Fibroblast of skin of abdomen (primary cell): ENCODE data around the gene MYRF.

Experiments used
- DNase-seq: peaks from one replicate; pipeline ENCODE4 v3.0.0-alpha.2; 2013

Gene MYRF

GRCh38 chr11:61761440-61762222, 9.2 kb downstream of the MYRF start:
- DNase-seq, result no peak

GRCh38 chr11:61762223-61762615, 9.8 kb downstream of the MYRF start:
- no peak for DNase-seq

- DNase-seq, result peak; percentile 35
Observed at GRCh38 chr11:61762798-61763197, 10.4 kb downstream of the MYRF start.

- no peak for DNase-seq
Observed at GRCh38 chr11:61763930-61764605, 11.6 kb downstream of the MYRF start.

- no peak for DNase-seq
Observed at GRCh38 chr11:61764606-61765260, 12.3 kb downstream of the MYRF start.

GRCh38 chr11:61765550-61766253, 13.3 kb downstream of the MYRF start:
- no peak for DNase-seq

GRCh38 chr11:61766353-61766841, 14.0 kb downstream of the MYRF start:
- DNase-seq, result peak; percentile 28

GRCh38 chr11:61768376-61769076, 16.1 kb downstream of the MYRF start:
- DNase-seq, result no peak

GRCh38 chr11:61769169-61769920, 16.9 kb downstream of the MYRF start:
- DNase-seq, result peak; percentile 25

GRCh38 chr11:61769946-61770683, 17.7 kb downstream of the MYRF start:
- DNase-seq, result no peak

- DNase-seq, result no peak
Observed at GRCh38 chr11:61771195-61771894, 18.9 kb downstream of the MYRF start.

- DNase-seq, result no peak
Observed at GRCh38 chr11:61771985-61772455, 19.6 kb downstream of the MYRF start.

- no peak for DNase-seq
Observed at GRCh38 chr11:61773356-61773755, 20.9 kb downstream of the MYRF start.

- no peak for DNase-seq
Observed at GRCh38 chr11:61773809-61774208, 21.4 kb downstream of the MYRF start.

- no peak for DNase-seq
Observed at GRCh38 chr11:61774411-61774810, 22.0 kb downstream of the MYRF start.

- DNase-seq, result no peak
Observed at GRCh38 chr11:61775106-61775505, 22.7 kb downstream of the MYRF start.

GRCh38 chr11:61775606-61776554, 23.4 kb downstream of the MYRF start:
- no peak for DNase-seq

- peak; percentile 53 for DNase-seq
Observed at GRCh38 chr11:61776561-61777075, 24.2 kb downstream of the MYRF start.
